Measurements from ENCODE around the gene COQ7. TPM values are rescaled to one million over a fixed set of nuclear protein-coding genes. Genes with fewer than 3 reads are reported as not detected.

COQ7 gene
- total and polyA plus RNA-seq, 8 donors, result 15.1 to 32.0 (median 28.5) TPM

DNA sequence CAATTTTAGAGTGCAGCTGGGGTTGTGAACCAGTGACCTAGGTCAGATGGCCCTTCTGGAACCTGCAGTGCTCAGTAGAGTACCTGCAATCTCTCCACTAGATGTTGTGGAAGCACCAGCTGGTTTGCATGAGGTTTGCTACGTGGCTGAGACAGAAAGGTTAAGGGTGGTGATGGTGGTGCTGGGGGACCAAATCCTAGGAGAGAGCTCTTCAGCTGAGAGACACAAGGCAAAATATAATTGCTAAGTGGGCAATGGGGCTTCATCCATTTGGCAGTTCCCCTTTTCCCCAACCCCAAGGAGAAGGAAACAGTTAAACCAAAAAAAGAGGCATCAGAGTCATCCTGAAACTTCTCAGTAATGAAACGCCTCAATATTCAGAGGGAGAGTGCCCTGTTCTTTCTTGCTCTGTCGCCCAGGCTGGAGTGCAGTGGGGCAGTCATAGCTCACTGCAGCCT is 60.3 kb downstream of the COQ7 start:
- intact Hi-C loops (cut with DNase I), result no loop called here
- TF ChIP-seq, protein P1, sequence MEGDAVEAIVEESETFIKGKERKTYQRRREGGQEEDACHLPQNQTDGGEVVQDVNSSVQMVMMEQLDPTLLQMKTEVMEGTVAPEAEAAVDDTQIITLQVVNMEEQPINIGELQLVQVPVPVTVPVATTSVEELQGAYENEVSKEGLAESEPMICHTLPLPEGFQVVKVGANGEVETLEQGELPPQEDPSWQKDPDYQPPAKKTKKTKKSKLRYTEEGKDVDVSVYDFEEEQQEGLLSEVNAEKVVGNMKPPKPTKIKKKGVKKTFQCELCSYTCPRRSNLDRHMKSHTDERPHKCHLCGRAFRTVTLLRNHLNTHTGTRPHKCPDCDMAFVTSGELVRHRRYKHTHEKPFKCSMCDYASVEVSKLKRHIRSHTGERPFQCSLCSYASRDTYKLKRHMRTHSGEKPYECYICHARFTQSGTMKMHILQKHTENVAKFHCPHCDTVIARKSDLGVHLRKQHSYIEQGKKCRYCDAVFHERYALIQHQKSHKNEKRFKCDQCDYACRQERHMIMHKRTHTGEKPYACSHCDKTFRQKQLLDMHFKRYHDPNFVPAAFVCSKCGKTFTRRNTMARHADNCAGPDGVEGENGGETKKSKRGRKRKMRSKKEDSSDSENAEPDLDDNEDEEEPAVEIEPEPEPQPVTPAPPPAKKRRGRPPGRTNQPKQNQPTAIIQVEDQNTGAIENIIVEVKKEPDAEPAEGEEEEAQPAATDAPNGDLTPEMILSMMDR (IDR thresholded peaks at IDR 0.05), result no peak

DNA sequence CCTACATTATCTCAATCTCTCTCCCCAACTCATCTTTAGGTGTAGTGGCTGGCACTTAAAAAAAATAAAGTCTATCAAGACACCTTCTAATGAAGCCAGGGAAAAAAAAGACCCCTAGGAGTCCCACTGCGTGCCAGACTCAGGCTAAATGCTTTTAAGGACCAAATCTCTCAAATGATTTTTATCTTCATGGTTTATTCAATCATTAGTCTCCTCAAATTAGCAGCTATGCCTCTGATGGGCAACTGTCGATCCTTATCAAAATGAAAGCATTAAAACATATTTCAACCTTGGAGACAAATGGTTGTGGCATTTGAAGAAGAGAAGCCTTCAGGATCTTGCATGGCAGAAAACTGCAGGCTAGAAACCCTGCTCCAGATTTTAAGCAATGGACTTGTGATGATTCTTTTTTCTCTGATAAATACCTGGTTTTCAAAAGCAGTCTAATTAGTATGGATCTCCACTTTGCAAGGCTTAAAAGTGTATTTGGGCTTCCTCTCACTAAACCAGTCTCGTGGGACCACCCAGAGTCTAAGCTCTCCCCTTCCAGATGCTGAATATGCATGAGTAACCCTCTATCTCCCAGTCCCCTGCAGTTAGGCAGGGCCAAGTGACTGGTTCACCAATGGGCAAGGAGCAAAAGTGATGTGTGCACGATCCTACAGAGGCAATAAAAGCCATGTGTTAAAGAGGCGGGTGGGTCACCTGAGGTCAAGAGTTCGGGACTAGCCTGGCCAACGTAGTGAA is 61.2 kb downstream of the COQ7 start:
- ATAC-seq (no peak), DNase-seq (no peak)
- H3K9me3 ChIP-seq, result no peaks in the 10 kb centered on the region
- H3K27ac ChIP-seq, result no peak overlapping the region
- intact Hi-C loops (cut with DNase I), result no loop called here
- no peaks in the 10 kb centered on the region for H3K36me3 ChIP-seq
- peaks cover 14 to 61% of the 10 kb centered on the region in 2 donors for H3K4me1 ChIP-seq
- TF ChIP-seq, protein P1 (IDR thresholded peaks at IDR 0.05), result no peak
- H3K4me3 ChIP-seq, result no peak overlapping the region
- H3K27me3 ChIP-seq, result no peaks in the 10 kb centered on the region

More for the DNA sequence above, 60.3 kb downstream of the COQ7 start:
- Histone ChIP-seq H3K9me3 (no peaks in the 10 kb centered on the region), H3K4me1 (peaks cover 14 to 57% of the 10 kb centered on the region in 2 donors), H3K4me3 (no peak overlapping the region), H3K27me3 (no peaks in the 10 kb centered on the region), H3K36me3 (no peaks in the 10 kb centered on the region), H3K27ac (peak overlapping the region in 1 of 2 donors; percentile 18)
- DNase-seq (no peak), ATAC-seq (no peak)

Other genes with a start within 250 kb of the COQ7 start
- 10 to 100 TPM; 60.0 to 78.6 TPM for gene SMG1, start 141.2 kb upstream of the COQ7 start, total RNA-seq
- 10 to 100 TPM; 63.2 to 73.4 (median 71.4) TPM for gene SMG1, start 141.2 kb upstream of the COQ7 start, polyA plus RNA-seq (ENCODE audit: insufficient read length in 6 of 6)
- gene TMC7, start 83.7 kb upstream of the COQ7 start, total RNA-seq, result 1 to 10 TPM; 5.2 to 9.7 TPM
- 1 to 10 TPM; 3.0 to 4.1 (median 3.5) TPM for gene TMC7, start 83.7 kb upstream of the COQ7 start, polyA plus RNA-seq (ENCODE audit: insufficient read length in 6 of 6)
- 10 to 100 TPM; 67.6 to 82.7 TPM for gene ITPRIPL2, start 46.4 kb downstream of the COQ7 start, total RNA-seq
- gene ITPRIPL2, start 46.4 kb downstream of the COQ7 start, polyA plus RNA-seq (ENCODE audit: insufficient read length in 6 of 6), result 10 to 100 TPM; 24.6 to 35.7 (median 31.9) TPM
- 10 to 100 TPM; 12.3 to 26.3 TPM for gene SYT17, start 100.6 kb downstream of the COQ7 start, total RNA-seq
- gene SYT17, start 100.6 kb downstream of the COQ7 start, polyA plus RNA-seq (ENCODE audit: insufficient read length in 6 of 6), result 10 to 100 TPM; 13.4 to 20.7 (median 15.2) TPM
- under 1 TPM; 0.39 to 0.44 TPM for gene CLEC19A, start 218.1 kb downstream of the COQ7 start, total RNA-seq
- under 1 TPM; 0.18 to 0.99 (median 0.67) TPM for gene CLEC19A, start 218.1 kb downstream of the COQ7 start, polyA plus RNA-seq (ENCODE audit: insufficient read length in 6 of 6)